Measurements from ENCODE around the gene SLC6A6. TPM values are rescaled to one million over a fixed set of nuclear protein-coding genes. Genes with fewer than 3 reads are reported as not detected.

Gene SLC6A6
- polyA plus RNA-seq, 2 donors: 2.5 to 3.8 TPM

DNA sequence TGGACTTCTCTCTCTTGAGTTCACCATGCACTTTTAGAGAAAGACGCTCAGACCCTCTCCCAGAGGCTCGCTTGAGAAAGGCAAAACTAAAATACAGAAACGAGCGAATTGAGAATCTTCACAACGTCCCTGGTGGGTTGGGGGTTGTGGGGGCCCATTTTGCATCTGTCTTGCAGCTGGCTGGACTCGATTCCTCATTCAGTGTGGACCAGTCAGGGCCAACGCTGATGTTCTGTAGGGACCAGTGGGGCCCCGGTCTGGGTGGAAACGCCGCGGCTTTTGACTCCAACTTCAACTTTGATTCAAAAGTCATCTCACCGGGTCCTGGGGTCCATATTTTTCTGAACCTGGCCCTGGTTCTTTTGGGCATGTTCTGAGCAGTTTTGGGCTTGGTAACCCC is 68.1 kb downstream of the SLC6A6 start:
- Histone ChIP-seq H3K27ac (ENCODE audit: low read depth in 2 of 2, low read length in 1 of 2) (no peak overlapping the region), H3K27me3 (ENCODE audit: control insufficient read depth in 1 of 2, insufficient read depth in 2 of 2, low read length in 2 of 2) (no peaks in the 10 kb centered on the region), H3K4me1 (ENCODE audit: control insufficient read depth in 2 of 2, insufficient read depth in 2 of 2, low read length in 1 of 2) (no peaks in the 10 kb centered on the region), H3K36me3 (ENCODE audit: control insufficient read depth in 2 of 2, insufficient read depth in 2 of 2, low read length in 1 of 2) (peaks cover 0 to 16% of the 10 kb centered on the region in 2 donors), H3K9me3 (ENCODE audit: control insufficient read depth in 2 of 2, insufficient read depth in 1 of 2, low read depth in 1 of 2, low read length in 1 of 2) (no peaks in the 10 kb centered on the region), H3K4me3 (ENCODE audit: low read depth in 1 of 2, low read length in 2 of 2) (no peak overlapping the region)
- 90 to 92% methylated on average over 12 of the region's 12 CpGs for WGBS, 2 donors

DNA sequence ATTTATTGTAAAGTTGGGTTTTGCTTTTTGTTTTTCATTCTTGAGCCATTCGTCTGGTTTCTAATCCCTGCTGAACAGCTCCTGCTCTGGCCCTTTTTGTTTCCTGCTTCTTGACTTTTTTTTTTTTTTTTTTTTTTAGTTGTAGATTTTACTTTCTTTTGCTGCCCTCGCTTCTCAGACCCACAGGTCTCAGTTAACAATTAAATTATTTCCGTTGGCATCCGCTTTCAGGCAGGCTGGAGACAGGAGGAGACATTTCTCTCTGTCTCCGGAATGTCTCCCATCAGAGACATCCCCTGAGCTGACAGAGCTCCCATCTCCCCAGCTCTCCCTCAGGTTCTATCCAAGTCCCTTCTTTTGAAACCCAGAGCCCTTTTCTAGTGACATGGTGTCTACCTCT is 68.6 kb downstream of the SLC6A6 start:
- no peak overlapping the region for H3K27ac ChIP-seq (ENCODE audit: low read depth in 2 of 2, low read length in 1 of 2)
- H3K36me3 ChIP-seq (ENCODE audit: control insufficient read depth in 2 of 2, insufficient read depth in 2 of 2, low read length in 1 of 2): peaks cover 0 to 16% of the 10 kb centered on the region in 2 donors

DNA sequence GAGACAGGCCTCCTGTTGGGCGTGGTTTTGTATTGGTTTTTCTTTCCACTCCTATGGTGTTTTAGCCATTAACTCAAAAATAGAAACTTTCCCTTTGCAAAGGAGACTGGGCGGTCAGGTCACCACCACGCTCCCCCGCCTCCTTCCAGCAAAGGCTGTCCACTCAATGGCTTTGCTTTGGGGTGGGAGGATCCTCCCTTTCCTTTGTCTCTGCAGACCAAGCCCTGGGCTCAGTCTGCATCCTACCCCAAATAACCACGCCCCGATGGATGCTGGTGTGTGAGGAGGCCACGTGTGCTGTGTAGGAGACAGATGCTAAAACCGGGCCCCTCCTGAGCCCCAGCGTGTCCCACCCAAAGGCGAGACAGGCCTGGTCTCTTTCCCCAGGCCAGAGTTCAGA is 69.3 kb downstream of the SLC6A6 start:
- peaks cover 0 to 12% of the 10 kb centered on the region in 2 donors for H3K36me3 ChIP-seq (ENCODE audit: control insufficient read depth in 2 of 2, insufficient read depth in 2 of 2, low read length in 1 of 2)

More for the DNA sequence above, 68.6 kb downstream of the SLC6A6 start:
- Histone ChIP-seq H3K4me1 (ENCODE audit: control insufficient read depth in 2 of 2, insufficient read depth in 2 of 2, low read length in 1 of 2) (no peaks in the 10 kb centered on the region), H3K4me3 (ENCODE audit: low read depth in 1 of 2, low read length in 2 of 2) (no peak overlapping the region), H3K9me3 (ENCODE audit: control insufficient read depth in 2 of 2, insufficient read depth in 1 of 2, low read depth in 1 of 2, low read length in 1 of 2) (no peaks in the 10 kb centered on the region), H3K27me3 (ENCODE audit: control insufficient read depth in 1 of 2, insufficient read depth in 2 of 2, low read length in 2 of 2) (no peaks in the 10 kb centered on the region)
- WGBS, 2 donors: 80 to 92% methylated on average over 5 of the region's 5 CpGs

DNA sequence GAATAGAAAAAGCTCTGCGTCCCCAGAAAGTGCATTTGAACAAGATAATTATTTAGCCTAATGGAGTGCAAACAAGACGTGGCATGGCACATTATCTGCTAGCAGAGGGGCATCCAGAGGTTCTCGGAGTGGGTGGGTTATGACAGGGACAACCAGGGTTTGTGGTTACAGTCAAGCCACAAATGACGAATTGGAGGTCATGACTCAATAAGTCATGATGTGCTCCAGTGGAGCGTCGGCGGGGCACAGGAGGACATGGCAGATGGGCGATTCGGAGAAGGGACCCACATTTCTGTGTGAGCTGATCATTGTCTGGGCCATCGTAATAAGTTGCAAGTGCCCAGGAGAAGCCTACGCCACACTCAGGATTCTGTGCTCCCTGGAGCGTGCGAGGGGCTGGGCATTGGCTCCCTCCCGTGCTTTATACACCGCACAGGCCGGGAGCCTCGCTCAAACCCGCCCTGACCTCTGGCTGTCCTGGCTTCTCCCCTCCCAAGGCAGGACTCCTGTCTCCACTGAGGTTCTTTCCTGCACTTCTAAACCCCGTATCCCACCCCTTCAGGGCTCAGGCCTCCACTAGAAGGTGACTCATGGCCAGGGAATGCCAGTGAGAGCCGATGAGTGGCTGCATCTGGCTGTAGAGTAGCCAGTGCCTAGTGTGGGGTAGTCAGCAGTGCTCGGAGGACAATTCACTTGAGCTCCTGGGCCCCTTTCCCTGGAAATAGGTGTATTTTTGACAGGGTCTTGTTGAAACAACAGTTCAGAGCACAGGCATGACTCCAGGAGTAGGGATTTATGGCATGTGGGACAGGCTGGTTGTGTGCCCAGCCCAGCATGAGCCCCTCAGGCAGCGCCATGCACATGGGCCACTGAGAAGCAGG is 70.3 kb downstream of the SLC6A6 start:
- Histone ChIP-seq H3K36me3 (ENCODE audit: control insufficient read depth in 2 of 2, insufficient read depth in 2 of 2, low read length in 1 of 2) (peaks cover 0 to 14% of the 10 kb centered on the region in 2 donors), H3K4me1 (ENCODE audit: control insufficient read depth in 2 of 2, insufficient read depth in 2 of 2, low read length in 1 of 2) (no peaks in the 10 kb centered on the region), H3K4me3 (ENCODE audit: low read depth in 1 of 2, low read length in 2 of 2) (no peak overlapping the region), H3K9me3 (ENCODE audit: control insufficient read depth in 2 of 2, insufficient read depth in 1 of 2, low read depth in 1 of 2, low read length in 1 of 2) (no peaks in the 10 kb centered on the region), H3K27me3 (ENCODE audit: control insufficient read depth in 1 of 2, insufficient read depth in 2 of 2, low read length in 2 of 2) (no peaks in the 10 kb centered on the region), H3K27ac (ENCODE audit: low read depth in 2 of 2, low read length in 1 of 2) (peak overlapping the region in 1 of 2 donors; percentile 36)
- 82 to 89% methylated on average over 22 of the region's 22 CpGs for WGBS, 2 donors

More for the DNA sequence above, 69.3 kb downstream of the SLC6A6 start:
- H3K4me1 ChIP-seq (ENCODE audit: control insufficient read depth in 2 of 2, insufficient read depth in 2 of 2, low read length in 1 of 2): no peaks in the 10 kb centered on the region
- H3K9me3 ChIP-seq (ENCODE audit: control insufficient read depth in 2 of 2, insufficient read depth in 1 of 2, low read depth in 1 of 2, low read length in 1 of 2): no peaks in the 10 kb centered on the region
- H3K27me3 ChIP-seq (ENCODE audit: control insufficient read depth in 1 of 2, insufficient read depth in 2 of 2, low read length in 2 of 2): no peaks in the 10 kb centered on the region
- WGBS, 2 donors: 95% methylated on average over 10 of the region's 10 CpGs
- no peak overlapping the region for H3K27ac ChIP-seq (ENCODE audit: low read depth in 2 of 2, low read length in 1 of 2)
- no peak overlapping the region for H3K4me3 ChIP-seq (ENCODE audit: low read depth in 1 of 2, low read length in 2 of 2)

DNA sequence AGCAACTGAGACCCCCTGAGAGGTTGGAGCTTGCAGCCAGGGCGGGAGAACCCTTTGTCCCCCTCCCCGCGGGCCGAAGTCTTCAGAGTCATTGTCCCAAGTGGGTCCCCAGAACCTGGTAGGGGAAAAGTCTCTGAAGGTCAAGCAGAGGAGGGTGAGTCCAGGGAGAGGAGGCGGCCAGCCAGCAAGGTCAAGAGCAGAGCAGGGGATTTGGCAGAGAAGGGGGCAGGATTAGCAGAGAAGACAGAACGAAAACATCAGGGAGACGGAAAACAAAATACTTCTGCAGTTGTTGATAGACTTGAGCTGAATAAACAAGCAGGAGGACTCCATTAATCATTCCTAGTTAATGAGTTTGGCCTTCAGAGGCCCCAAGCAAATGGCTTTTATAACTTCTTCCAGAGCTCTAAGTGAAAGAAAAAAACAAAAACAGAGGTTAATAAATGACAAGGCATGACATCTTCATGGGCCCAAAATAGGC is 71.0 kb downstream of the SLC6A6 start:
- Histone ChIP-seq H3K36me3 (ENCODE audit: control insufficient read depth in 2 of 2, insufficient read depth in 2 of 2, low read length in 1 of 2) (peaks cover 0 to 14% of the 10 kb centered on the region in 2 donors), H3K27me3 (ENCODE audit: control insufficient read depth in 1 of 2, insufficient read depth in 2 of 2, low read length in 2 of 2) (no peaks in the 10 kb centered on the region), H3K4me3 (ENCODE audit: low read depth in 1 of 2, low read length in 2 of 2) (no peak overlapping the region), H3K9me3 (ENCODE audit: control insufficient read depth in 2 of 2, insufficient read depth in 1 of 2, low read depth in 1 of 2, low read length in 1 of 2) (no peaks in the 10 kb centered on the region), H3K27ac (ENCODE audit: low read depth in 2 of 2, low read length in 1 of 2) (peak overlapping the region; percentile 3 to 20), H3K4me1 (ENCODE audit: control insufficient read depth in 2 of 2, insufficient read depth in 2 of 2, low read length in 1 of 2) (no peaks in the 10 kb centered on the region)
- WGBS, 2 donors: 76 to 81% methylated on average over 7 of the region's 7 CpGs

DNA sequence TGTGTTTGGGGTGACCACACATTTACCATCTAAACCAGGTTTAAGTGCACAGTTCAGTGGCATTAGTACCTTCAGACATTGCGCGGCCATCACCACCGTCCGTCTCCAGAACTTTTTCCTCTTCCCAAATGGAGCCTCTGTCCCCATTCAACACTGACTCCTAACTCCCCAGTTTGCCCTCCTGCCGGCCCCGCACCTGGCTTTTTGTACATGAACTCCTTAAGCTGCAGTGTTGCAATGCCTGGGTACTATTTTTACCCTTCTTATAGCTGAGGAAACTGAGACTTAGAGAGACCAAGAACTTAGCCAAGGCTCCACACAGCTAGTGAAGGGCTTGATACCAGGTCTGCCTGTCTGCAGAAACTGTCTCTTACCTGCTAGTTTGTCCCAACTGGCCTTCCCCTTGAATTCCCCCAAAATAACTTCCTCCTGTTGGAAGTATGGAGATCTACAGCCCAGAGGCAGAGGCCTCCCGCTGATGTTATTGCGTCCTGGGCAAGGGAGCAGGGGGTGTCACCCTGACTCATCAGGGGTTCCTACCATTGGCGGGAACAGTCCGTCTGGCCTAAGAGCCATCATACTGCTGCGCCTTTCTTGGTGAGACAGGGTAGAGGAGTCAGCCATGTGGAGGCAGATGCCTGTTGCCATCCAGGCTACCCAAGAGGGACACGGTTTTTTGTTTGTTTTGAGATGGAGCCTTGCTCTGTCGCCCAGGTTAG is 72.1 kb downstream of the SLC6A6 start:
- no peaks in the 10 kb centered on the region for H3K9me3 ChIP-seq (ENCODE audit: control insufficient read depth in 2 of 2, insufficient read depth in 1 of 2, low read depth in 1 of 2, low read length in 1 of 2)
- no peak overlapping the region for H3K27ac ChIP-seq (ENCODE audit: low read depth in 2 of 2, low read length in 1 of 2)

DNA sequence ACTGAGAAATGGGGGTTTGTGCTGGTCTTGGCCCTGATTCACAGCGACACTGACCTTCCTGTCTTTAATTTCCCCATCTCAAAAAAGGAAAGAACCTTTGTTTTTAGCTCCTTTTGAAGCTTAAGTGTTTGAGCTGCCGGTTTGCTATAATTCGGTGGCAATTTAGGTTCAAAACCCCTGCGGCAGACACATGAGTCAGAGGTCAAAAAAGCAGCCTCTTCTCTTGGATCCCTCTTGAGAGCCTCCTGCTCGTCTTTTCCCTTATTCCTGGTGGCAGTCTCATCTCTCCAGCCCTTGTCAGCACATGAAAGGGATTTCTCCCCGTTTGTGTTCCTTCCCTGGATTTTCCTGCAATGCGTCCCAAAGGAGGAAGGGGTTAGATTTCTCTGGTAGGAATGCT is 73.2 kb downstream of the SLC6A6 start:
- H3K27ac ChIP-seq (ENCODE audit: low read depth in 2 of 2, low read length in 1 of 2): no peak overlapping the region
- H3K36me3 ChIP-seq (ENCODE audit: control insufficient read depth in 2 of 2, insufficient read depth in 2 of 2, low read length in 1 of 2): peaks cover 4 to 18% of the 10 kb centered on the region in 2 donors
- H3K9me3 ChIP-seq (ENCODE audit: control insufficient read depth in 2 of 2, insufficient read depth in 1 of 2, low read depth in 1 of 2, low read length in 1 of 2): no peaks in the 10 kb centered on the region
- WGBS, 2 donors: 79 to 82% methylated on average over 7 of the region's 7 CpGs
- no peaks in the 10 kb centered on the region for H3K27me3 ChIP-seq (ENCODE audit: control insufficient read depth in 1 of 2, insufficient read depth in 2 of 2, low read length in 2 of 2)
- H3K4me3 ChIP-seq (ENCODE audit: low read depth in 1 of 2, low read length in 2 of 2): no peak overlapping the region
- H3K4me1 ChIP-seq (ENCODE audit: control insufficient read depth in 2 of 2, insufficient read depth in 2 of 2, low read length in 1 of 2): no peaks in the 10 kb centered on the region

More for the DNA sequence above, 72.1 kb downstream of the SLC6A6 start:
- peaks cover 2 to 11% of the 10 kb centered on the region in 2 donors for H3K36me3 ChIP-seq (ENCODE audit: control insufficient read depth in 2 of 2, insufficient read depth in 2 of 2, low read length in 1 of 2)
- no peaks in the 10 kb centered on the region for H3K27me3 ChIP-seq (ENCODE audit: control insufficient read depth in 1 of 2, insufficient read depth in 2 of 2, low read length in 2 of 2)
- H3K4me1 ChIP-seq (ENCODE audit: control insufficient read depth in 2 of 2, insufficient read depth in 2 of 2, low read length in 1 of 2): no peaks in the 10 kb centered on the region
- WGBS, 2 donors: 93 to 96% methylated on average over 13 of the region's 13 CpGs
- no peak overlapping the region for H3K4me3 ChIP-seq (ENCODE audit: low read depth in 1 of 2, low read length in 2 of 2)

DNA sequence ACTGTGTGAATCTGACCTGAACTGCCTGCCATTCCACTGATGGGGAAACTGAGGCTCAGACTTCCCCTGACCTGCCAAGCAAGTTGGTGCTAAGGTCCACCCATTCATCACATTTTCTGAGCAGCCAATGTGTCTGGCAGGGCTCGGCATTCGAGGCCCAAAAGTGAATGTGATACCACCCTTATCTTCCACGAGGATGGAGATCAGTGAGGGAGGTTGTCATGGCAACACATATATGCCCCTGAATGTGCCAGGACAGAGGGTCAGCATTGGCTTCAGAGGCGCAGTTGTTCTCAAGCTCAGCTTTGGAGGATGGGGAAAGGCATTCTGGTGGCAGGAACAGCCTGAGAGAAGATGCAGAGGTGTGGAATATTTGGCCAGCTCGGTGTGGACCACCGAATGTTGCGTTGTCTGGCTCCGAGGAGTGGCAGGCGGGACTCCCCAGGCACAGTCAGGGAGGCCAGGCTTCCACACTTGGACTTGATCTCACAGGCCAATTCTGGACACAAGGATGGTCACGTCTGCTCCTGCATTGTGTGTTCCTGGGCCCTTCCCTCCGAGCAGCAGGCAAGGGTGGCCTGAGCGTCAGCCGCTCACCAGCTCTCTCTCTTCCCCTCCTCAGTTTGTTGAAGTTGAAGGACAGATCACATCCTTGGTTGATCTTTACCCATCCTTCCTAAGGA is 74.3 kb downstream of the SLC6A6 start:
- Histone ChIP-seq H3K4me3 (ENCODE audit: low read depth in 1 of 2, low read length in 2 of 2) (no peak overlapping the region), H3K36me3 (ENCODE audit: control insufficient read depth in 2 of 2, insufficient read depth in 2 of 2, low read length in 1 of 2) (peaks cover 4 to 24% of the 10 kb centered on the region in 2 donors), H3K27me3 (ENCODE audit: control insufficient read depth in 1 of 2, insufficient read depth in 2 of 2, low read length in 2 of 2) (no peaks in the 10 kb centered on the region), H3K4me1 (ENCODE audit: control insufficient read depth in 2 of 2, insufficient read depth in 2 of 2, low read length in 1 of 2) (peaks cover 0 to 2% of the 10 kb centered on the region in 2 donors), H3K9me3 (ENCODE audit: control insufficient read depth in 2 of 2, insufficient read depth in 1 of 2, low read depth in 1 of 2, low read length in 1 of 2) (no peaks in the 10 kb centered on the region), H3K27ac (ENCODE audit: low read depth in 2 of 2, low read length in 1 of 2) (no peak overlapping the region)
- 92 to 93% methylated on average over 13 of the region's 13 CpGs for WGBS, 2 donors

DNA sequence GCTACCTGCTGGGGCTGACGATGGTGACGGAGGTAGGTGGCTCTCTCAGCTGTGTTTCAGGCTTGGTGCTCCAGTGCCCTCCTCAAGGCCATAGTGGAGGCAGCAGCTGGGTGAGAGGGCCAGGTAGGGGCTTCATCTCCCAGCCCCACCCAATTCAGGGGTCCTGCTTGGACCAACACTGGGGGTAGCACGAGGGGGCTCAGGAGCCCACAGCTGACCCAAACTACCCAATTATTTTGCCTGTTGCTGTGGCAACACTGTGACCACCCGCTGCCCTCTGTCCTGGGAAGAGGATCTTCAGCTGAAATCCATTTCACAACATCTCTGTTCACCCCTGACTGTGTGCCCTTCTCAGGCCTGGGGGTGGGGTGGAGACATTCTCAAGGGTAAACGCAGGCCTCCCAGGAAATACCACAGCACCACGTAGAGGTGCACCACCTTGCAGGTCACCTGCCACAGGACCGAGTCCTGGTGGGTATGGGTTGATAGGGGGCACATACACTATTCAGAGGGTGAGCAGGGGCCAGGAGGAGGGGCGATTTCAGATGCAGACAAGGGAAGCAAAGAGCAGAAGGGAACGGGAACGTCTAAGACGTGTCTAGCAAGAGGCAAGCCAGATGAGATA is 75.0 kb downstream of the SLC6A6 start:
- H3K9me3 ChIP-seq (ENCODE audit: control insufficient read depth in 2 of 2, insufficient read depth in 1 of 2, low read depth in 1 of 2, low read length in 1 of 2): no peaks in the 10 kb centered on the region
- WGBS, 2 donors: 94 to 95% methylated on average over 11 of the region's 11 CpGs
- peaks cover 0 to 6% of the 10 kb centered on the region in 2 donors for H3K4me1 ChIP-seq (ENCODE audit: control insufficient read depth in 2 of 2, insufficient read depth in 2 of 2, low read length in 1 of 2)
- peaks cover 4 to 25% of the 10 kb centered on the region in 2 donors for H3K36me3 ChIP-seq (ENCODE audit: control insufficient read depth in 2 of 2, insufficient read depth in 2 of 2, low read length in 1 of 2)
- H3K27me3 ChIP-seq (ENCODE audit: control insufficient read depth in 1 of 2, insufficient read depth in 2 of 2, low read length in 2 of 2): no peaks in the 10 kb centered on the region
- no peak overlapping the region for H3K4me3 ChIP-seq (ENCODE audit: low read depth in 1 of 2, low read length in 2 of 2)
- no peak overlapping the region for H3K27ac ChIP-seq (ENCODE audit: low read depth in 2 of 2, low read length in 1 of 2)

Data from esophagus (tissue), 2 donors.